Measurements from ENCODE around the gene PILRB.

DNA sequence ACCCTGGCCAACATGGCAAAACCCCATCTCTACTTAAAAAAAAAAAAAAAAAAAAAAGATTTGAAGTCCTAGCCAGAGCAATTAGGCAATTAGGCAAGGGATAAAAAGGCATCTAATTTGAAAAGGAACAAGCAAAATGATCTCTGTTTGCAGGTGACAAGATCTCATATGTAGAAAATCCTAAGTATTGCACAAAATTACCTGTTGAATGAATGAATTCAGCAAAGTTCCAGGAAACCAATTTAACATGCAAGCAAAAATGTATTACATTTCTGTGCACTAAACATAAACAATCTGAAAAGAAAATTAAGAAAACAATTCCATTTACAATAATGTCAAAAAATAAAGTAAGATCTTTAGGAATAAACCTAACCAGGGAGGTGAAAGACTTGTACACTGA, 5.2 kb downstream of the PILRB start:
- TF ChIP-seq, protein P1, sequence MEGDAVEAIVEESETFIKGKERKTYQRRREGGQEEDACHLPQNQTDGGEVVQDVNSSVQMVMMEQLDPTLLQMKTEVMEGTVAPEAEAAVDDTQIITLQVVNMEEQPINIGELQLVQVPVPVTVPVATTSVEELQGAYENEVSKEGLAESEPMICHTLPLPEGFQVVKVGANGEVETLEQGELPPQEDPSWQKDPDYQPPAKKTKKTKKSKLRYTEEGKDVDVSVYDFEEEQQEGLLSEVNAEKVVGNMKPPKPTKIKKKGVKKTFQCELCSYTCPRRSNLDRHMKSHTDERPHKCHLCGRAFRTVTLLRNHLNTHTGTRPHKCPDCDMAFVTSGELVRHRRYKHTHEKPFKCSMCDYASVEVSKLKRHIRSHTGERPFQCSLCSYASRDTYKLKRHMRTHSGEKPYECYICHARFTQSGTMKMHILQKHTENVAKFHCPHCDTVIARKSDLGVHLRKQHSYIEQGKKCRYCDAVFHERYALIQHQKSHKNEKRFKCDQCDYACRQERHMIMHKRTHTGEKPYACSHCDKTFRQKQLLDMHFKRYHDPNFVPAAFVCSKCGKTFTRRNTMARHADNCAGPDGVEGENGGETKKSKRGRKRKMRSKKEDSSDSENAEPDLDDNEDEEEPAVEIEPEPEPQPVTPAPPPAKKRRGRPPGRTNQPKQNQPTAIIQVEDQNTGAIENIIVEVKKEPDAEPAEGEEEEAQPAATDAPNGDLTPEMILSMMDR (IDR thresholded peaks at IDR 0.05; ENCODE audit: insufficient read depth, low read depth, low read length), result no peak
- TF ChIP-seq EZH2 (IDR thresholded peaks at IDR 0.05; ENCODE audit: insufficient read depth, low read length), result no peak
